GM20431 (cell line): ENCODE measurements around the gene PPAT.

ENCODE experiments used
- in situ Hi-C: fragments of 300-500 bp; cut with MseI, MboI; formaldehyde crosslinking; loops from one replicate; pipeline ENCODE4 v1.15.0; 2020; ENCODE audit warnings: low sequenced_read_pairs; ENCODE audit not compliant: unreplicated experiment

Gene PPAT

DNA sequence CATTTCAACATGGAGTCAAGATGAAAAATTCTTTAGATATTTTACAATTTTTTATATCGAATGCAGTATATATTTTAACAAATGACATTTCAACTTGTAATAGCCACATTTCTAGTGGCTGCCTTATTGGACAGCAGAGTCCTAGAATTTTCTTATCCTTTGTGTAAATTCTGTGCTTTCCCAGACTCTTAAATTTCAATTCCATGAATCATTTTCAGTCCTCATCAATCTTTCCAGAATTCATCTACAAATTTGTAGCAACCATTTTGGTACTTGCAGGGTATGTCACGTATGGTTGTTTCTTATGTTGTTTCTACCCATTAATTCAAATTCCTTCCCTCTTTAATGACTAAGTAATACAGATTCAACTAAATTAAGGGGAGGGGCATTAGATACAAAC, 3.4 kb upstream of the PPAT start:
- in situ Hi-C loops, result no loop called here

DNA sequence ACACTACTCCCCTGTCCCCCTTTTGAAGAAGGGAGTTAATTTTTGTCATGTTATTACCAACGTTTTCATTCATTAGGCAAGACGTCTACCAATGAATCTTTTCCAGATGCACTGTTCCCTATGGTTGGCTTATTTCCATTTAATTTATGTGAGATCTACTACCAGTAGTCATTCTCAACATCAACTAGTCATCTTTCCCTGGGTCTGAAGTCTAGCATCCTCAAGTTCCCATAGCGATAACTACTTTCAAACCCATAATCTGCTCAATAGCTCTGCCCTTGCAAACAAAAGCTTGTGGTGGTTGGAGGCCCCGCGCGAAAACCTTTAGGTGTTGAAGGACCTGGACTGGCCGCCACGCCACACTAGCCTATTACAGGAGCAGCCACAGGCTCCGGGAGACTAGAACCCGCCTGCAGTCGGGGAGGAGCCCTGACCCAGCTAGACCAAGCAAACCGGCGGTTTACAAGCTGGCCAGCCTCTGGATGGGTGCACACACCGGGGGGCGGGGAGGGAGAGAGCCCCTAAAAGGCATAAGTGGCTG, 746 bp downstream of the PPAT start:
- in situ Hi-C loops, result no loop called here

DNA sequence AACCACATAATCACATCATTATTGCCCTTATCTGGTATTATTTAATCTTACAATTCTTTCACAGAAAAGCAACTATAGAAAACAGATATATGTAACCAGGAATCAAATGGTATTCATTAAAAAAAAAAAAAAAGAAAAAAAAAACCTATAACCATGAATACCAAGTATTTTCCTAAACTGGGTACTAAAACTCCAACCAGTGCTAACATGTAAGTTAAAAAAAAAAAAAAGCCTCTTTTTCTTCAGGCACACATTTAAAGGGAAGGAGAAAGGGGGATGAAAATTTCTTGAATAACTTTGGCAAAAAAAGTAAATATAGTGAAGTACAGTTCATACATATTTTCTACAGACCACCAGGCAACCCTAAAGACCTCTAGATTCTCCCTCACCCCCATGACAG, 2.1 kb downstream of the PPAT start:
- in situ Hi-C loops, result no loop called here

DNA sequence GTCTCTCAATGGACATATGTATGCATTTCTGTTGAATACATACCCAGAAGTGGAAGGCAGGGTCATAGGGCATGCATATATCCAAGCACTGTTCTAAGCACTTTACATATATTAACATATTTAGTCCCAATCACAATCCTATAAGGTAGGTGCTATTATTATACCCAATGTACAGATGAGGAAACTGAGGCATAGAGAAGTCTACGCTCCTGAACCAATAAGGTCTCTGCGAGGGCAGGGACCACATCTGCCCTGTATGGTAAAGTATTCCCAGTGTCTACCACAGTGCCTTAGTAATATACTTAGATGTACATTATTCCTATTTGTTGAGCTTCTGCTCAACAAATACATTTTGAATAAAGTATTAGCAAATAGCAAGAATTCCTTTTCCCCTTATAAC, 5.2 kb downstream of the PPAT start:
- in situ Hi-C loops, result no loop called here

DNA sequence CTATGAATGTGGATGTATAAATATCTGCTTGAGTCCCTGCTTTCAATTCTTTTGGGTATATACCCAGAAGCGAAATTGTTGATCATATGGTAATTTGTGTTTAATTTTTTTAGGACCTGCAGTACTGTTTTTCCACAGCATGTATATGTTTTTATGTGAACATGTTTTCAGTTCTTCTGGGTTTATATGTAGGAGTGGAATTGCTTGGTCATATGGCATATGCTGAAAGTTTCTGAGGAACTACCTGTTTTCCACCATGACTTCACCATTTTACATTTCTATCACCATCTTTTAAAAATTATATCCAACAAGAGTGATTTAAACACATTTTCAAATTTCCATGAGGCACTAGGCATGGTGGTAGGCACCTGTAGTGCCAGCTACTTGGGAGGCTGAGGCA, 8.2 kb downstream of the PPAT start:
- in situ Hi-C loops, result no loop called here

DNA sequence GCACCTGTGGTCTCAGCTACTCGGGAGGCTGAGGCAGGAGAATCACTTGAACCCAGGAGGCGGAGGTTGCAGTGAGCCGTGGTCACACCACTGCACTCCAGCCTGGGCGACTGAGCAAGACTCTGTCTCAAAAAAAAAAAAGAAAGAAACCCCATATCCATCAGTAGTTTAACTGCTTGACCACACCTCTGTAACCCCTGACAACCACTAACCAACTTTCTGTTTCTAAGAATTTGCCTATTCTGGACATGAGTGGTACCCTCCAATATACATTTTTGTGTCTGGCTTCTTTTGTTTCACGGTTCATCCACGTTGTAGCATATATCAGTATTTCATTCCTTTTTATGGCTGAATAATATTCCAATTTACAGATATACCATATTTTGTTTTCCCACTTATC, 9.1 kb downstream of the PPAT start:
- in situ Hi-C loops, result no loop called here

DNA sequence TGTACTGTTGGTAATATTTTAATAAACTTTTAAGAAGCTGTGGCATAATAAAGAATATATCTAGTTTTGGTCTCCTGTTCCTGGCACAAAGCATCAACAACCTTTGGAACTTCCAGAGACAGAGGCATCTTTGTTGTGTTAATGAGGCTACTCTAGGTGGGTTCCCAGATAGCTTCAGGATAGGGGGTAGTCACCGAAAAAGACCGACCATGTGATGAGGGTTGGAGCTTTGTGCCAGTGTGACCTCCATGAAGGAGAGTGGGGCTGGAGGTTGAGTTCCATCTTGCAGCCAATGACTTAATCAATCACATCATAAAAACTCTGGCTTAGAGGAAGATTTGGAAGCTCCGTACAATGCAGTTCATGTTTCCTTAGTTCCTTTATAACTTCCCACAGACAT, 9.9 kb downstream of the PPAT start:
- in situ Hi-C loops, result no loop called here

DNA sequence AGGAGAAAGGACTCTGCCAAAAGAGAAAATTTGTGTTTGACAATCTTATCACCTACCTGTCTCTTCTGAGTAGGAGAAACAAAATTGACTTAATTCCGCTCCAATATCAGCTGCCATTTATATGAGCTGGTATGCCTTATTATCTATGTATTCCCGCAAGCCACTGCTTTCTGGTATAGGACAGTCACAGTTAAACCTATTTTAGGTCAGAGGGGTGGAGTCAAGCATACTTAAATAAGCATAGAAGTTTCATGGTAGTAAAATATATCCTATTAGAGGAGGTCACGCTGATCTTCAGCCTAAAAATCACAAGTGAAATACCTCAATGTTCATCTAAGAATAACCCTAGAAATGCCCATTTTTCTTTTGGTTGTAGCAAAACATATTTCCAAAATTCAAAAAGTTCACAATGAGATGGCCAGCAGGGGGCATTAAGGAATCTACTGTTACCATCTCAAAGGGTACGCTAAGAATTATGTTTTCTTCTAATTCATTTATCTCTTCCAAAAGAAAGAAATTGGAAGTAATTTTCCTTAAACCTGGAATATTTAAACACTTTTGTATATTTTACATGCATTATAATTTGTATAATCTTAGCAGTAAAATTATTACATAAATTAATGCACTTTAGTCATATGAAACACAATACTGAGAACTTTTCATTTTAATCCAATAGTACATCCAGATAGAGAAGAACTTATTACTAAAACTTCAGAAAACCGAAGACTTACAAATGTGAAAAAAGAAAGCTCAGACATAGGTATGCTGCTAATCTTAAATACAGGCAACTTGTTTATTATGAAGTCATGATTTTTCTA, 10.5 kb downstream of the PPAT start:
- in situ Hi-C loops, result no loop called here

DNA sequence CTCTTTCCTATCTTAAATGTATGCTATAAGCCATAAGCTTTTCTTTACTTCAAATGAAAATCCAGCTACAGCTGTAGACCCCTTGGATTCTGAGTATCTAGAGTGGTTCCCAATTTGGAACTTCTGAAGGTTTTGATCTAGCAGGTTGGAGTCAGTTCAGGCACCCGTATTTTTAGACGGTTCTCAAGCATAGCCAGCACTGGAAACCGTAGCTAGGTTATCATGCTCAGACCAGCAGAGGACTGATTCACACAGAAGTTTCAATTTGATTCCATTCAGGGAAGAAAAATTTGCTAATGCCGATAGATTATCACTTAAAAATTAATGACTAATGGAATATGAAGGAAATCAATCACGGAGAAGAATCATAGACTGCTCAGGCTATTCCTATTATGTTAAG, 11.2 kb downstream of the PPAT start:
- in situ Hi-C loops, result no loop called here

DNA sequence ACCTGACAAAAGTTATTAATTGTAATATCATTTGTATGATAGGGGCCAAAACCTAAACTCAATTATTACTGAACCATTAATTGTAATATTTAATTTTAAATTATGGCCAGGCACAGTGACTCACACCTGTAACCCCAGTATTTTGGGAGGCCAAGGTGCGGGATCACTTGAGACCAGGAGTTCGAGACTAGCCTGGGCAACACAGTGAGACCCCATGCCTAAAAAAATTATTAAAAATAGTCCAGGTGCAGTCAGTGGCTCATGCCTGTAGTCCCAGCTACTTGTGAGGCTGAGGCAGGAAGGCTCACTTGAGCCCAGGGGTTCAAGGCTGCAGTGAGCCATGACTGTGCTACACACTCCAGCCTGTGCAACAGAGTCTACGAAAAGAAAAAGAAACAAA, 18.0 kb downstream of the PPAT start:
- in situ Hi-C loops, result no loop called here

DNA sequence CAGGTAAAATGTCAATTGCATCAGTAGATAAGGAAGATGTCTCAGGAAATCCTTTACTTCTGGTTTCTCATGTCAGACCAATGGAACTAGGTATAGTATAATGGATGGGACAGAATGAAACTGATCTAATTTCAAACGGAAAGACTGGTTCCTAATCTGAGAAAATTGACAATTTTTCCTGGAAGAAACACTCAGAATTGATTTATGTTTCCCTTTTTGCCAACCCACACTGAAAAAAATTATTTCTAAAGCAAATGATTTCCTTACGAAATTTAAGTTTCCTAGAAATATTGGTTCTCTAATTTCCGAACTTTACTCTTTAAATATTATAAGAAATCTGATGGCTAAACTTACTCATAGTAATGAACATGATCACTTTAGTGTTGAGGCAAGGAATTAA, 19.1 kb downstream of the PPAT start:
- in situ Hi-C loops, result no loop called here

DNA sequence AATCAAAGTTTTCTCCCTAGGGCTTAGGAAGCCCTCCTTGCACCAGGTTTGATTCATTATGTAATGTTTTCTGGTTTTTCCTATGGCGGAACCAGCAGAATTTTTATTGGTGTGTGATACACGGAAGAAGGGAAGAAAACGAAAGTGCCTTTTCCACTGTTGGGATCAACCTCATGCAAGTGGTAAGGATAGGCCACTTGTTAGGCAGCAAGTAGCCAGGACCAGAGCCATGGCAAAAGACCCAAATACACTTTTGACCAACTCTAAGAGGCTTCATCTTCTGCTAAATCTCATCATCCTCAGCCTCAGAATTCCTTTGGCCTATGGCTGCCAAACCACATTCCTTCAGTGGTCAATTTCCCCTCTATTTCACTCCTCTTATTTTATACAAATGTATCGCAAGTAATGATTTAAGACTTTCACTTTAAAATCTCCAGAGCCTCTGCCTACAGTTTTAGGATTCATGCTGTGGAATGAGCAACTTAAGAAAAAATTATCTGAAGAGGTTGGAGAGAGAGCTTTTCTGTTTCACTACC, 21.2 kb downstream of the PPAT start:
- in situ Hi-C loops, result no loop called here

DNA sequence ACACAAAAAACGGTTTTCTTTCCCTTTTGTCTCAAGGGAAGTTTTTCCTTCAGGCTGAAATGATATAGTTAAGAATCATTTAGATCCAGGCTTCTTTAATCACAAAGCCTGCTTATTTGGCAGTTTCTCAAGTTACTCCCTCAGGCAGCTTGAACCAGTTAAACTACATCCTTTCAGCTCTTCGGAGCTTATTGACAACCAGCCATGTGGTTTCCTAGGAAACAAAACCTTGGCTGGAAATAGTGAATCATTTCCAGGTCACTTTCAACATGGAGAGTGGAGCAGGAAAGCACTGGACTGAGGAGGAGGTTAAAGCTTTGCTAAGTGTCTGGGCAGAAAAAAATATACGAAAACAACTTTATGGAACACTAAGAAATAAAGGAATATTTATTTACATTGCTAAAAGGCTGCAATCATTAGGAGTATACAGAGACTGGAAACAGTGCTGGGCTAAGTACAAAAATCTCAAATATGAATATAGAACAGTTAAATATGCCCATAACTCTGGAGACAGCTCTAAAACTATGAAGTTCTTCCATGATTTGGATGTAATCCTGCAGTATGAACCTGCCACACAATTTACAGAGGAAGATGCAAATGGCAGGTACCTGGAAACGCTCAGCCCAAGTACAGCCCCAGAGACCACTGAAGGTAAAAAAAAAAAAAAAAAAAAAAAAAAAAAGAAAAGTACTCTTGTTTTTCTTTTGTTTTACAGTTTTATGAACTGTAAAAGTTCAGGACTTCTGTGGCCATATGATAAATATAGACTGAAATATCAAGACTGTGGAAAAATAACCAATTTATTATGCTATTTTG, 25.0 kb downstream of the PPAT start:
- in situ Hi-C loops, result no loop called here

DNA sequence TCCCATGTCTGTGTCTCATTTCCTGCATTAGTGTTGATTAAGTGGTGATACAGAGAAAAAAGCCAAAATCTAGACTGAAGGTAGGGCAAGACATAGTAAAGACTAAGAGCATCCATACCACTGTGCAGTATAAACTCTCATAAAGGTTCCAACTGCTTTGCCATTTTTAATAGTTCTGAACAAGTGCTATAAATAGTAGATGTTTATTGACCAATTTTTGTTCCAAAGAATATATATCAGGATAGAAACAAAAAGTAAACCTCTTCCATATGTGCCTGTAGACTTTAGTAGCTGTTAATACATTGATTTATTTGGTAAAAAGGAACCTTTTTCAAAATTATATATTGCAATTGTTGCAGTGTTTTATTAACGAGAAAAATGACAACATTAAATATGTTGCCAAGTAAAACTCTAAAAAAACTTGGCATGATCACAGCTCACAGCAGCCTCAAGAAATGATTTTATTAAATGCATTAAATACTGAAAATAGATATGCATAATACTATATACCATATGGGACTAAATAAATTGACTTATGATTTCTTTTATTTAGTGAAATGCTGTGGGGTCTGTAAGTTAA, 25.8 kb downstream of the PPAT start:
- in situ Hi-C loops, result no loop called here

DNA sequence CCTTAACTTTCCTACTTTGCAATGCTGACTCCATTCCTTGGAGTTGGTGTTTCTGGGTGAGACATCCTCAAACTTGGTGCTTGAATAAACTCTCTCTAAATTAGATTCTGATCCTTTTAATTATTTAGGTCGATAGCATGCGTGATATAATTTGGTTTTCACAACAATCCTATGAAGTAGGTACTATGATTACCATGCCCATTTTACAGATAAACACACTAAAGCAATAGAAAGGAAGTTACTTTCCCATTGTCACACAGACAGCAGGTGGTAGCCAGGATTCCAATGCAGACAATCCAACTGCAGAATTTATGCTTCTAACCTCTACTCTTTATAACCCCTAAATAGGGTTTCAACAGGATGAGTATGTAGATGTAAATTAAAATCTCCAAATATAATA, 26.4 kb downstream of the PPAT start:
- in situ Hi-C loops, result no loop called here

DNA sequence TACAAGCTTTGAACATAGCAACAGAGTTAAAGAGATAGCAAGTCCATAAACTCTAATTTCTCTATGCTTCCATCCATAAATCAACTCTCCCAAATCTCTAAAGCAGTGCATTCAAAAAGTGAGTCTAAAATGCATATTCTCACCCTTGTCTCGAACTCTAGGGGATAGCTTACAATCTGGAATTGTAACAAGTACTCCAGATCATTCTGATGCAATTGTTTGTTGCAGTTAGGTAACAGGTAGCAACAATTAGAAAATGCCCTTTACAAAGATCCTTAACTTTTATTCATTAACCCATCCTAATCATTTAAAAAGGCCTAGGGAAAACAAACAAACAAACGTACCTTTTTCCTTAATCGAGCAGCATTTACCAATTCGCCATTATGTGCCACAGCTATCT, 29.3 kb downstream of the PPAT start:
- in situ Hi-C loops, result no loop called here

DNA sequence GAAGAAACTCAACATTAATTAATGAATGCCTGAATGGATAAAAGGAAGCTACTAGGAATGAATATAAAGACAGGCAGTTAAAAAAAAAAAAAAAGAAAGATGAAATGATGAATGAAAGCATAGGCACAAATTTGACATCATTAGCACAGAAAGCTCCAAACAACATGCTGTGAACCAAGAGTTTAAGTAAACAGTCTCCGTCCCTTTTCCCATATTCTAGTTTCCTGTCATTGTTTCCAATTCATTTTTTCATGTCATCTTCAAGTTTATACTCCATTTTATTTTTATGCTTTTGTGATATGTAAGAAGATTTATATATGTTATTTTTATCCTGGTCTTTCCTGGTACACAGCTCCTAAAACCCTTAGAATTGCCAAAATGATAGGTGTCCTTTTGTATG, 30.4 kb downstream of the PPAT start:
- in situ Hi-C loops, result no loop called here

DNA sequence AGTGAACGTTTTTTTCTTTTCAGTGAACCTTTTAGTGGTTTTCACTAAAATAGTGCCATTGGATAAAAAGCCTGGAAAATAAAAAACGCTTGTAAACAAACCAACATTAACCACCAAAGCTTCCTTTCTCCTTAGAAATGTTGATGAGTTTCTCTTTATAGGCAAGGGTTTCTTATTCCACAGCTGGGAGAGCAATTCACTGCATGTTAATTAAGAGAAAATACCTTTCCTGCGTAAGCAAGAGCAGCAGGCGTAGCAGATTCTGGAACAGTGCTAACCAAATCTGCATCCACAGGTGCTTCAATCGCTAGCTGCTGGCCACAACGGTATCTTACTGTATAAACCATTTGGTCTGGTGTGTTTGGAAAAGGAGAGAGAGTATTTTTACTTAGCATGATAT, 34.9 kb downstream of the PPAT start:
- in situ Hi-C loops, result no loop called here

DNA sequence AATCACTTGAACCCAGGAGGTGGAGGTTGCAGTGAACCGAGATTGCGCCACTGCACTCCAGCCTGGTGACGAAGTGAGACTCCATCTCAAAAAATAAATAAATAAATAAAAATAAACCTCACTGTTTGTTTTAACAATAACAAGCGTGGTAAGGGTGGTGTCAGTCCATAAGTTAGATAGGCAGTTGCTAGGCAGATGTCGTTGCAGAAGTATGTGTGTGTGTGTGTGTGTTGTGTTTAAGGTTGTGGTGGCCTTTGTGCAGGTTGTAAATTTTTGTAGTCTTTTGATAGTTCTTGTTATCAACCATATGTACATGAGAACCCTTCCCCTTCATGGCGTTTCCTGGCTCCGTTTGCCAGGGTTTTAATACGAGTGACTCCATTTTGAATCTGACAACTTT, 44.1 kb downstream of the PPAT start:
- in situ Hi-C loops, result no loop called here

DNA sequence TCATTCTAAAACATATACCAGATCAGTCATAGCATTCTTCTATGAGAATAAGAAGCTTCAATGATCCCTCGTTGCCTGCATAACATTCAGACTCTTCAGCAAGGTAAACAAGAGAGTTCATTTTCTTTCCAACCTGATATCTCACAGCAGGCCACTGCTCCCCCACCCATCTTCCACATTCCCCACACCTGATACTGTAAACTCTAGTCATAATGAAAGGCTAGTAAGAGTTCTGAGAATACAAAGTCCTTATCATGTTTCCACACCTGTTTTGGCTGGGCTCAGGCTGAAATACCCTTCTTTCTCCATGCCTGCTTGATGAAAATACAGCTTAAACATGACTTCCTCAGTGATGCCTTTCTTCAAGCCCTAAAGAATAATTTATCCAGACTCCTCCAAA, 45.9 kb downstream of the PPAT start:
- in situ Hi-C loops, result no loop called here

DNA sequence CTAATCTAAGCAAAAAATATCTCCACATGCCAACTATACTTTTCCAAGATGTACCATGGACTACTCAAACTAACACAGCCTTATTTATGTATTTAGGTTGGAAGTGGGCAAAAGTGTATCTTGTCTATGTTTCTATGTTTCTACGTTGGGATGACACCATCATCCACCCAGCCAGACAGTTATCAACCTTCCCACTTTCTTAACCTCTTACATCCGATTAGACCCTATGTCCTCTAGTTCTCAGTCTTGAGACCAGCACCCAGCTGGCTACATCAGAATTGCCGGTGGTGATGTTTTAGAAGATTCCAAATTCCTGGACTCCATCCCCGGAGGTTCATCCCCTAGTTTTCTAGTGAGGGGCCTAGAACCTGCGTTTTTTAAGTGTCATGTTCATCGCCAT, 47.1 kb downstream of the PPAT start:
- in situ Hi-C loops, result no loop called here
